Muscle of back (tissue), 11 donors: ENCODE measurements around the gene DDX6. TPM values are rescaled to one million over a fixed set of nuclear protein-coding genes. Genes with fewer than 3 reads are reported as not detected.
"Not testable (repeated sequence)": the region's sequence is repeated elsewhere in the genome, so short reads cannot be mapped to it uniquely, and the experiment has no call there.

ENCODE experiments used
- DNase-seq, 3 donors: peaks; one replicate each; pipeline versions ENCODE4 v3.0.0 to v3.0.0-alpha.2; 2013
- polyA plus RNA-seq, 10 donors: library from polyadenylated mRNA; unstranded; fragments of 120-200 nt; gene quantifications; one replicate each; pipeline ENCODE4 v1.2.1, GENCODE V29; 2013; ENCODE audit not compliant: insufficient read length in 10 of 10

The DDX6 gene
- polyA plus RNA-seq, 10 donors = 61.9 to 92.0 (median 81.8) TPM

GRCh38 chr11:118797510-118797909, 6.5 kb upstream of the DDX6 start:
- DNase-seq = no peak

GRCh38 chr11:118792570-118793124, 1.7 kb upstream of the DDX6 start:
- peak; percentile 81 to 89 (median 82) for DNase-seq

GRCh38 chr11:118791961-118792569, 1.1 kb upstream of the DDX6 start:
- no peak for DNase-seq

DNA sequence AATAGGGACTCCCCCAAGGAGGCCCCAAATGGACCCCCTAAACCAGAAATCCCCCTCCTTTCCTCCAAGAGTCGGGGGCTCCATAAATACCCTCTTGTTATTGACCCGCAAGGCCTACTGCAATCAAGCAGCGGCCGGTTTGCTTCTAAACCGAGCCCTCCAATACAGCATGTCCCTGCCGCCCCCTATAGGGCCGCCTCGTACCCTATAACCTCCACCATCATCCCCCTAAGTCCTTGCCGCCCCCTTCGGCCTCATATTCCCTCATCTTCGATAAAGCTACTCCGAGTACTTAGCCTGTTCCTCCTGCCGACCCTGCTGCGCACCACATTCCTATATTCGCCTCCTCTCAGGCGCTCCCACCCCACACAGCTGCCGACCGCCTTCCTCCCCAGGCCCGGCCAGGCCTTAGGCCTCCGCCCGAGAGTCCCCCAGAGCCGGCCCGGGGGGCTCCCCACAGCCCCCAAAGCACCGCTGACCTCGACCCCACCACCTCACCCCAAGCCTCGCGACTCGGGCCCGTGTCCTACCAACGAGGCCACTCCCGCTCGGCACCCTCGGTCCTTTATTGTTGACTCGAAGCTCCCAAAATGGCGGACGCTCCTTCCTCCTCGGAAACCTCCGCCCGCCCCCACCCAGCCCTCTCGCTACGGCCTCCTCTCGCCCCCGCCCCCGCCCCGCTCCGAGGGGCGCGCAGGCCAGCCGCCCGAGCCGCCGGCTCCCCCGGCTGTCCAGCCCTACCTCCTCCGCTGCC, 430 bp downstream of the DDX6 start:
- peak; percentile 62 to 96 (median 83) for DNase-seq

- DNase-seq = peak; percentile 24 to 66 (median 25)
Measured at GRCh38 chr11:118789501-118790356, 1.2 kb downstream of the DDX6 start.

DNA sequence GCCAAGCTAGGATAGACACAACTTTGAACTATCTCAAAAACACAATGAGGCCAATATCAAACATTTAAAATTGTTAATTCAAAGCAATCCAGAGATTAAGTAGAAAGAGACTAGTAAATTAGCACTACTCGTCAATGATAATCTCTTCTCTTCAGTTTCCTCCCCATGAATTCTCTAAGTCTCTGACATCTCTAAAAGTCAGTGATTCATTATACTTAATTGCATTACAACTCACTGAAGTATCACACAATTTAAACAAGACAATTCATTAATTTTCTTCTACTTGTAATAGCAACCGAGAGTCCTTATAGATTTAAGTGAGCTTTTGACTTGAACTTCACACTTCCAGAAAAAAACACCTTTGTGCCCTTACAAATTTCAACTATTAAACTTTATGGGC, 4.3 kb downstream of the DDX6 start:
- DNase-seq = no peak

- DNase-seq = peak in 1 of 3 donors; percentile 4
Measured at GRCh38 chr11:118785362-118785761, 5.6 kb downstream of the DDX6 start.

GRCh38 chr11:118783724-118784495, 7.1 kb downstream of the DDX6 start:
- DNase-seq = no peak

DNA sequence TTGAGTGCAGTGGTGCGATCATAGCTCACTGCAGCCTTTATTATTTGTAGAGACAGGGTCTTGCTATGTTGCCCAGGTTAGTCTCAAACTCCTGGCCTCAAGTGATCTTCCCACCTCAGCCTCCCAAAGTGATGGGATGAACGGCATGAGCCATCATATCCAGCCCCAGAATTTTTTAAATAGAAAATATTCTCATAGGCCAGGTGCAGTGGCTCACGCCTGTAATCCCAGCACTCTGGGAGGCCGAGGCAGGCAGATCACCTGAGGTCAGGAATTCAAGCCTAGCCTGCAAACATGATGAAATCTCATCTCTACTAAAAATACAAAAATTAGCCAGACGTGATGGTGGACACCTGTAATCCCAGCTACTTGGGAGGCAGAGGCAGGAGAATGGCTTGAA, 7.6 kb downstream of the DDX6 start:
- not testable (repeated sequence) for DNase-seq

GRCh38 chr11:118778898-118779297, 12.1 kb downstream of the DDX6 start:
- DNase-seq = no peak

- DNase-seq = no peak
Measured at GRCh38 chr11:118774032-118774431, 16.9 kb downstream of the DDX6 start.

GRCh38 chr11:118771547-118772288, 19.2 kb downstream of the DDX6 start:
- DNase-seq = peak in 1 of 3 donors; percentile 20

GRCh38 chr11:118768690-118769089, 22.3 kb downstream of the DDX6 start:
- DNase-seq = no peak

- no peak for DNase-seq
Measured at GRCh38 chr11:118766035-118766434, 24.9 kb downstream of the DDX6 start.

DNA sequence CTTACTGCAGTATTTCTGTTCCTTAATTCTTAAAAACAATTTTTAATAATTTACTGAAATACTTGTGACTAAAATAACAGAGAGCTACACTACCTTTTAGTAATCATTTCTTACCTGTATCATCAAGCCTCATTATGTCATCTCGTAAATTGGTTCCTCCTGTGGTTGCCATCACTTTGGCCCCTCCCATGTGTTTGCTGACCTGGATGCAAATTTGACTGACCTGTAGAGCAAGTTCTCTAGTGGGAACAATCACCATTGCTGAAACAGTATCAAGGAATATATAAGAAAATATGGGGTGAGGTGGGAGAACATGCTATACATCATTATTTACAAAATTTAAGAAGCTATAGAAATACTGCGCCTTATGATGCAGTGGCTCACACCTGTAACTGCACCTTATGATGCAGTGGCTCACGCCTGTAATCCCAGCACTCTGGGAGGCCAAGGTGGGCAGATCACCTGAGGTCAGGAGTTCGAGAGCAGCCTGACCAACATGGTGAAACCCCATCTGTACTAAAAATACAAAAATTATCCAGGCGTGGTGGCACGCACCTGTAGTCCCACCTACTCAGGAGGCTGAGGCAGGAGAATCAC, 25.8 kb downstream of the DDX6 start:
- DNase-seq = not testable (repeated sequence)

DNA sequence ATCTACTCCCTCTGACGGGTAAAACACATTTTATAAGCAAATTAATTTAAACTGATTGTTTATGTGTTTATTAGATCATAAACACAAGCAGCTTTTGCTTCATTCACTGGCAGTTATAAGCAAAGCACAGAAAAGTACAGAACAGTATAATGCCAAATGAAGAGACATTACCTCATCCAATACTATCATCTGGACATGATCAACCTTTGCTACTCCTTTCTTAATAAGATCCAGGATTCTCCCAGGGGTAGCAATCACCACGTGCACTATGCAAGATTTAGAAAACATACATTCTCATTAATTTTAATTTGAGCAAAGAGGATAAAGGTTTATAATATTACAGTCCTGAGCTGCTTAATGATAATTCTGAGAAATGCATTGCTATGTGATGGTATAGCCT, 27.9 kb downstream of the DDX6 start:
- peak; percentile 20 to 57 (median 25) for DNase-seq

- DNase-seq = not testable (repeated sequence)
Measured at GRCh38 chr11:118761981-118762380, 29.0 kb downstream of the DDX6 start.

DNA sequence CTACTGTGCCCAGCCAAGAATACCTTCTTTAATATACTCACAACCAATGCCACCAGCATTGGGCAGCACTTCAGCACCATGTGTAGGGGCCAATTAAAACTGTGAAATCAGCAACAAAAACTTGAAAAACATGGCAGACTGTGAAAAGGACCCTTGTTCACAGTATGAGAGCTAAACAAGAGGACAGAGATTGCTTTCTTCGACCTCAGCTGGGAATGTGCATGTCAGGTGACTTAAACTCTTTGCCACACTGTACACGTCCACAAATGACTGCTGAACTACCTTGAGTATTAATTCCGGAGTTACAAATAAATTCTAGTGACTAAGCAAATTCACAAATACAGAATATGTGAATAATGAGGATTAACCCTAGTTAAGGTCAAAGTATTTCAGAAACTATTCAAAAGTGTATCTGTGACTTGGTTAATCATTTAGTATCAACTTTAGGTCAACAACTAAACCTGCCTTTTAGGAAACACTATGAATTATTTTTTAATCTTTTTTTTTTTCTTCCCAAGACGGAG, 33.0 kb downstream of the DDX6 start:
- no peak for DNase-seq

DNA sequence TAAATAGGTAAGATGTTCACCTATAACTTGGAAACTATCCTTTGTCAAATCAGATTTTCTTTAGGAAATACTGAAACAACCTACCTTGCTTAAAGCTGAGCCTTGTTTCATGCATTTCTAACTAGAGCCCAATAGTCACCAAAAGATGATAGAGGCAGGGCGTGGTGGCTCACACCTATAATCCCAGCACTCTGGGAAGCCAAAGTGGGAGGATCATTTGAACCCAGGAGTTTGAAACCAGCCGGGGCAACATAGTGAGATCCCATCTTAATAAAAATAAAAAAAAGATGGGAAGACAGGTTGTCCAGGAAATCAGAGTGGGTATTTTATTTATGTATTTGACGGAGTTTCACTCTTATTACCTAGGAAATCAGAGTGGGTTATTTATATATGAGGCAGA, 38.3 kb downstream of the DDX6 start:
- DNase-seq = no peak

GRCh38 chr11:118749429-118749828, 41.5 kb downstream of the DDX6 start:
- DNase-seq = no peak
